CD4-positive, alpha-beta memory T cell (primary cell): Measurements from ENCODE around the gene IL17RB. TPM values are rescaled to one million over a fixed set of nuclear protein-coding genes. Genes with fewer than 3 reads are reported as not detected.

ENCODE experiments used
- CTCF ChIA-PET: fragments of 350-600 bp; sonication (Branson Sonifier 250); formaldehyde crosslinking; loops from one replicate; lab custom pipeline; 2021; ENCODE audit warnings: inconsistent platforms; ENCODE audit not compliant: partially characterized antibody; lab: Charles Lee
- POLR2A ChIA-PET: fragments of 350-600 bp; sonication (Branson Sonifier 250); formaldehyde crosslinking; loops from one replicate; lab custom pipeline; 2021; ENCODE audit not compliant: partially characterized antibody; lab: Charles Lee
- DNase-seq, 5 donors: peaks; one replicate each; pipeline versions ENCODE4 v3.0.0 to v3.0.0-alpha.2; 2020 to 2022; ENCODE audit warnings: mixed read lengths in 1 of 5
- H3K27ac ChIP-seq: one replicate; pipeline ENCODE4 v1.7.0; 2013; ENCODE audit warnings: low read depth, low read length
- H3K27me3 ChIP-seq: 2 replicates; pipeline ENCODE4 v1.7.0; 2013; ENCODE audit warnings: mild to moderate bottlenecking, low read length, moderate library complexity; ENCODE audit not compliant: insufficient read depth
- H3K36me3 ChIP-seq: 2 replicates; pipeline ENCODE4 v1.7.0; 2013; ENCODE audit warnings: mild to moderate bottlenecking, low read length, moderate library complexity; ENCODE audit not compliant: insufficient read depth
- H3K4me1 ChIP-seq: 2 replicates; pipeline ENCODE4 v1.7.0; 2013; ENCODE audit warnings: mild to moderate bottlenecking, low read length, moderate library complexity; ENCODE audit not compliant: insufficient read depth
- H3K4me3 ChIP-seq, 2 donors: one replicate each; pipeline ENCODE4 v1.7.0; 2013; ENCODE audit warnings: low read length in 2 of 2, mild to moderate bottlenecking in 1 of 2
- H3K9me3 ChIP-seq, 2 donors: one replicate each; pipeline ENCODE4 v1.7.0; 2013; ENCODE audit warnings: low read length in 2 of 2, control low read depth in 1 of 2; ENCODE audit not compliant: control insufficient read depth in 1 of 2
- H3K27ac Mint-ChIP-seq, 7 donors: one replicate each; pipeline ENCODE4 v1.8.0; 2020 to 2021; ENCODE audit warnings: mixed read lengths in 7 of 7, mild to moderate bottlenecking in 6 of 7, inconsistent platforms in 3 of 7, moderate library complexity in 3 of 7
- H3K27me3 Mint-ChIP-seq, 2 donors: one replicate each; pipeline ENCODE4 v1.8.0; 2020 to 2021; ENCODE audit warnings: mixed read lengths in 2 of 2
- H3K36me3 Mint-ChIP-seq, 2 donors: one replicate each; pipeline ENCODE4 v1.8.0; 2020 to 2021; ENCODE audit warnings: mixed read lengths in 2 of 2, inconsistent platforms in 1 of 2, mild to moderate bottlenecking in 1 of 2
- H3K4me1 Mint-ChIP-seq, 4 donors: one replicate each; pipeline ENCODE4 v1.8.0; 2020 to 2021; ENCODE audit warnings: mixed read lengths in 4 of 4, mild to moderate bottlenecking in 1 of 4
- H3K4me3 Mint-ChIP-seq, 8 donors: one replicate each; pipeline ENCODE4 v1.8.0; 2020 to 2021; ENCODE audit warnings: mixed read lengths in 8 of 8, mild to moderate bottlenecking in 7 of 8, moderate library complexity in 6 of 8, inconsistent platforms in 3 of 8
- H3K9me3 Mint-ChIP-seq, 8 donors: one replicate each; pipeline ENCODE4 v1.8.0; 2020 to 2021; ENCODE audit warnings: mixed read lengths in 8 of 8, mild to moderate bottlenecking in 5 of 8, inconsistent platforms in 3 of 8, moderate library complexity in 1 of 8
- intact Hi-C: fragments of 100-400 bp; cut with micrococcal nuclease; formaldehyde crosslinking; loops from one replicate; pipeline ENCODE4 v1.15.1; 2023
- polyA plus RNA-seq, 2 donors: library from polyadenylated mRNA; unstranded; fragments of 300-500 nt; fragmentation: Illumina TruSeq; gene quantifications; one replicate each; pipeline ENCODE4 v1.2.3, GENCODE V29; 2021
- total RNA-seq, 2 experiments: library from RNA; stranded (reverse); gene quantifications; one replicate each; pipeline ENCODE4 v1.2.3, GENCODE V29; 2021

Gene IL17RB
- total and polyA plus RNA-seq, 4 experiments from 2014 or later, result 0.09 to 1.0 (median 0.76) TPM

DNA sequence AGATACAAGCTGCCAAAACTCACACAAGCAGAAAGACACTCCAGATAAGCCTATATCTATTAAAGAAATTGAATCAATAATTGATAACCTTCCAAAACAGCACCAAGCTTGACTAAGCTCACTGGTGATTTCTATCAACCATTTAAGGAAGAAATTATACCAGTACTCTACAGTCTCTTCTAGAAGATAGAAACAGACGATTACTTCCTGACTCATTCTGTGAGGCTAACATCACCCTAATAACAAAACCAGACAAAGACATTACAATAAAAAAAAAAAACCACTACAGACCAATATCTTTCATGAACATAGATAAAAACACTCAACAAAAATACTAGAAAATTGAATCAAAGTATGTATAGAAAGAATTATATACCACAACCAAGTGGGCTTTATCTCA is 20.3 kb upstream of the IL17RB start:
- no peak for DNase-seq
- Mint-ChIP-seq H3K27ac (no peak overlapping the region), H3K9me3 (peaks cover 0 to 1% (median 0%) of the 10 kb centered on the region in 8 donors), H3K36me3 (no peaks in the 10 kb centered on the region), H3K27me3 (no peaks in the 10 kb centered on the region), H3K4me3 (no peak overlapping the region), H3K4me1 (no peaks in the 10 kb centered on the region)
- intact Hi-C loops, result no loop called here
- no peaks in the 10 kb centered on the region for H3K27me3 ChIP-seq
- POLR2A ChIA-PET, result no interaction called here
- H3K9me3 ChIP-seq, result no peaks in the 10 kb centered on the region
- CTCF ChIA-PET, result no interaction called here
- no peaks in the 10 kb centered on the region for H3K4me1 ChIP-seq
- H3K36me3 ChIP-seq, result no peaks in the 10 kb centered on the region
- no peak overlapping the region for H3K4me3 ChIP-seq
- no peak overlapping the region for H3K27ac ChIP-seq

DNA sequence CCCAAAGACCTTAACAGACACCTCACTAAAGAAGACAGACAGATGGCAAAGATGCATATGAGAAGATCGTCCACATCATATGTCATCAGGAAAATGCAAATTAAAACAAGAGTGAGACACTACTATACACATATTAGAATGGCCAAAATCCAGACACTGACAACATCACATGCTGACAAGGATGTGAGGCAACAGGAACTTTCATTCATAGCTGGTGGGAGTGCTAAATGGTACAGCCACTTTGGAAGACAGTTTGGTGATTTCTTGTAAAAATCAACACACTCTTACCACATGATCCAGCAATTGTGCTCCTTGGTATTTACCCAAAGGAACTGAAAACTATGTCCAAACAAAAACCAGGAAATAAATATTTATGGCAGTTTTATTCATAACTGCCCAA is 17.8 kb upstream of the IL17RB start:
- DNase-seq, result no peak
- CTCF ChIA-PET, result no interaction called here
- Mint-ChIP-seq H3K36me3 (no peaks in the 10 kb centered on the region), H3K27me3 (no peaks in the 10 kb centered on the region), H3K4me1 (no peaks in the 10 kb centered on the region), H3K27ac (no peak overlapping the region), H3K9me3 (peaks cover 0 to 1% (median 0%) of the 10 kb centered on the region in 8 donors), H3K4me3 (no peak overlapping the region)
- intact Hi-C loops, result no loop called here
- Histone ChIP-seq H3K9me3 (no peaks in the 10 kb centered on the region), H3K4me3 (no peak overlapping the region), H3K27me3 (no peaks in the 10 kb centered on the region), H3K4me1 (no peaks in the 10 kb centered on the region), H3K36me3 (no peaks in the 10 kb centered on the region), H3K27ac (no peak overlapping the region)
- POLR2A ChIA-PET, result no interaction called here

DNA sequence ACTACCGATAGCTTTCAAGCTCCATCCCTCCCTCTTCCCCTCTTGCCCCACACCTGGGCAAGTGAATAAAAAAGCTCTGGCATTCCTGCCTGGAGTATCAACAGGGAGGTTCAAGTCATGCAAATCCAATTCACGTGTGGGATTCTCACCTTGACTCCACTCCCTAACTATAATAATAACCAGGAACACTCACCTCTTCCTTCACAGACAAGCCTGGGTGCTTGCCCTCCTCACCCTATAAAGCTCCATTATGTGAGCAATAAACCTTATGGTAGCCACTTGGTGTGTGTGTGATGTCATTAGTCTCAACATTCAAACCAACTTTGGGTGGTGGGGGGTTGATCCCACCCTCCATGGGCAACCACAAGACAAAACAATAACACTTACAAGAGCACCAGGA is 16.8 kb upstream of the IL17RB start:
- no peaks in the 10 kb centered on the region for H3K27me3 ChIP-seq
- no peaks in the 10 kb centered on the region for H3K9me3 ChIP-seq
- intact Hi-C loops, result no loop called here
- Mint-ChIP-seq H3K4me1 (no peaks in the 10 kb centered on the region), H3K9me3 (peaks cover 0 to 1% (median 0%) of the 10 kb centered on the region in 8 donors), H3K4me3 (no peak overlapping the region), H3K27ac (no peak overlapping the region), H3K27me3 (no peaks in the 10 kb centered on the region), H3K36me3 (no peaks in the 10 kb centered on the region)
- H3K27ac ChIP-seq, result no peak overlapping the region
- POLR2A ChIA-PET, result no interaction called here
- H3K4me3 ChIP-seq, result no peak overlapping the region
- H3K36me3 ChIP-seq, result no peaks in the 10 kb centered on the region
- CTCF ChIA-PET, result no interaction called here
- H3K4me1 ChIP-seq, result no peaks in the 10 kb centered on the region
- no peak for DNase-seq

- Histone ChIP-seq H3K4me1 (no peaks in the 10 kb centered on the region), H3K36me3 (no peaks in the 10 kb centered on the region), H3K9me3 (no peaks in the 10 kb centered on the region), H3K27ac (no peak overlapping the region), H3K27me3 (no peaks in the 10 kb centered on the region), H3K4me3 (no peak overlapping the region)
- H3K36me3 Mint-ChIP-seq, result no peaks in the 10 kb centered on the region
- no peaks in the 10 kb centered on the region for H3K9me3 Mint-ChIP-seq
- no peaks in the 10 kb centered on the region for H3K27me3 Mint-ChIP-seq
- ChIA-PET CTCF (no interaction called here), POLR2A (no interaction called here)
- H3K4me3 Mint-ChIP-seq, result no peak overlapping the region
- DNase-seq, result no peak
- intact Hi-C loops, result no loop called here
- H3K4me1 Mint-ChIP-seq, result no peaks in the 10 kb centered on the region
- no peak overlapping the region for H3K27ac Mint-ChIP-seq
These were observed 15.4 kb upstream of the IL17RB start for GRCh38 chr3:53830944-53831343.

GRCh38 chr3:53833053-53833645 is 13.2 kb upstream of the IL17RB start:
- Histone ChIP-seq H3K27ac (no peak overlapping the region), H3K9me3 (no peaks in the 10 kb centered on the region), H3K4me1 (no peaks in the 10 kb centered on the region), H3K4me3 (no peak overlapping the region), H3K36me3 (no peaks in the 10 kb centered on the region), H3K27me3 (no peaks in the 10 kb centered on the region)
- H3K4me1 Mint-ChIP-seq, result no peaks in the 10 kb centered on the region
- no peaks in the 10 kb centered on the region for H3K9me3 Mint-ChIP-seq
- ChIA-PET POLR2A (no interaction called here), CTCF (no interaction called here)
- intact Hi-C loops, result no loop called here
- H3K27me3 Mint-ChIP-seq, result peaks cover 0 to 1% of the 10 kb centered on the region in 2 donors
- no peak overlapping the region for H3K27ac Mint-ChIP-seq
- H3K36me3 Mint-ChIP-seq, result no peaks in the 10 kb centered on the region
- no peak overlapping the region for H3K4me3 Mint-ChIP-seq
- no peak for DNase-seq

DNA sequence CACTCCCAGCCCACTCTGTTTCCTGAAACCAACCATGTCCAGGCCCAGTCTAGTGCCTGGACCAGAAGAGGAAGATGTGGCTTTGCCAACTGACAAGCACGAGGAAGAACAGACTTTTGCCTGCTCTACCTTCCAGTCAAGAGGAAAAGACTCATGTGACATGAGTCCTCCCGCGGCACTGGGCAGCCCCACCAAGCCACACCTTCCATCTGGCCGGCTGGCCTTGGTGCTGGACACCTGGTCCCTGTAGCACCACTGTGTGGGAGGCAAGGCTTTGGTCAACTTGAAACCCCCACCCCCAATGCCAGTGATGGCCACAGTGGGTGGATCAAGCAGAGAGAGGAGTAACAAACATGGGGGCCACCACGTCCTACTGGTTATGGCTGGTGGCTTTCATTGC is 12.7 kb upstream of the IL17RB start:
- Histone ChIP-seq H3K4me1 (no peaks in the 10 kb centered on the region), H3K4me3 (no peak overlapping the region), H3K36me3 (no peaks in the 10 kb centered on the region), H3K9me3 (no peaks in the 10 kb centered on the region), H3K27ac (no peak overlapping the region), H3K27me3 (no peaks in the 10 kb centered on the region)
- Mint-ChIP-seq H3K36me3 (no peaks in the 10 kb centered on the region), H3K4me1 (no peaks in the 10 kb centered on the region), H3K27ac (no peak overlapping the region), H3K4me3 (no peak overlapping the region), H3K9me3 (no peaks in the 10 kb centered on the region), H3K27me3 (peaks cover 0 to 1% of the 10 kb centered on the region in 2 donors)
- CTCF ChIA-PET, result no interaction called here
- POLR2A ChIA-PET, result no interaction called here
- DNase-seq, result no peak
- intact Hi-C loops, result no loop called here

DNA sequence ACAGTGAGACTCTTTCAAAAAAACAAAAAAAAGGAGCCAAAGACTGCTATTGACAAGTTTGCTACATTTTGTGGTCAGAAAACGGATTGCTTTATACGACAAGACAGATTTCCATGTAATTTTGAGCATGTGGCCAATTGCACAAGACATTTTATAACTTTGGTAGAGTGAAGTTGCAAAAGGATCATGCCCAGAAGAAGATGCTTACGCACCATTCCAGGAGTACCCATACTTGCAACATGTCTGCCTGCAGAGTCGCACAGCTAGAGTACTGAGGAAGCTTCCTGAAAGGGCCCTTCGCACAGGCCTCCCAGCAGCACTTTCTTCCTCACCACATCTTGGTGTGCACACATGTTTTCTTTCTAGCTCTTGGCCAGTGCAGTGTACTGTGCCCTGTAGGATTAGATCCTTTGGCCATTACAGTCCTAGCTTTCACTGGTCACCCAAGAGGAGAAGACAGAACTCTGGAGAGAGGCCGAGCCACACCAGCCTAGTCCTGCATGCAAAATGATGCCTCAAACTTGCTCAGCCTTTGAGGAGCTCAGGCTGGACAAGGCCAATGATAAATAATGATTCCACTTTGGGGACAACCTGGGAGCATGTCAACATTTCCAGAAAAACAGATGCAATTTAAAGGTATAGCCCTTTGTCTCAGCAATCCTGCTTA is 11.8 kb upstream of the IL17RB start:
- intact Hi-C loops, result no loop called here
- H3K4me1 Mint-ChIP-seq, result no peaks in the 10 kb centered on the region
- peaks cover 0 to 1% of the 10 kb centered on the region in 2 donors for H3K27me3 Mint-ChIP-seq
- H3K9me3 Mint-ChIP-seq, result no peaks in the 10 kb centered on the region
- Histone ChIP-seq H3K4me3 (no peak overlapping the region), H3K27ac (no peak overlapping the region), H3K27me3 (no peaks in the 10 kb centered on the region), H3K36me3 (no peaks in the 10 kb centered on the region), H3K4me1 (no peaks in the 10 kb centered on the region), H3K9me3 (no peaks in the 10 kb centered on the region)
- no peak overlapping the region for H3K4me3 Mint-ChIP-seq
- ChIA-PET POLR2A (no interaction called here), CTCF (no interaction called here)
- no peaks in the 10 kb centered on the region for H3K36me3 Mint-ChIP-seq
- DNase-seq, result no peak
- H3K27ac Mint-ChIP-seq, result no peak overlapping the region
